ENCODE results near the gene P2RY12.

P2RY12 gene

GRCh38 chr3:151371526-151371925 is 13.0 kb downstream of the P2RY12 start:
- H3K79me2 ChIP-seq (ENCODE audit: control insufficient read depth, insufficient read depth, low read length): no peaks in the 10 kb centered on the region
- H2BK15ac ChIP-seq (replicated peaks; ENCODE audit: low read depth): no peak overlapping the region
- no peak overlapping the region for H3K56ac ChIP-seq (ENCODE audit: low read length)
- no peaks in the 10 kb centered on the region for H3K27me3 ChIP-seq (ENCODE audit: insufficient read depth, low read length, poor library complexity)
- no peak overlapping the region for H3K18ac ChIP-seq (ENCODE audit: low read length)
- no peak overlapping the region for H3K4me3 ChIP-seq (ENCODE audit: low read length)
- H3K79me1 ChIP-seq (ENCODE audit: low read length): no peaks in the 10 kb centered on the region
- no peaks in the 10 kb centered on the region for H3K4me1 ChIP-seq (ENCODE audit: control insufficient read depth, low read depth, low read length)
- no peak overlapping the region for H3K23ac ChIP-seq (ENCODE audit: low read length)
- H4K8ac ChIP-seq (ENCODE audit: low read depth, low read length): no peak overlapping the region
- H2BK120ac ChIP-seq (ENCODE audit: low read depth, low read length): no peak overlapping the region
- H3K4ac ChIP-seq (ENCODE audit: low read depth, low read length): no peak overlapping the region
- no peak overlapping the region for H3K27ac ChIP-seq (ENCODE audit: low read depth, low read length)
- H4K5ac ChIP-seq (ENCODE audit: low read length): no peak overlapping the region
- H2BK5ac ChIP-seq (ENCODE audit: low read length): no peak overlapping the region
- no peak overlapping the region for H3K4me2 ChIP-seq (ENCODE audit: low read length)
- no peak overlapping the region for H2AK5ac ChIP-seq (ENCODE audit: low read length)
- H3K9ac ChIP-seq (ENCODE audit: low read length): no peak overlapping the region
- DNase-seq: no peak
- H3K36me3 ChIP-seq (ENCODE audit: control insufficient read depth, insufficient read depth, low read length): no peaks in the 10 kb centered on the region

- Histone ChIP-seq H3K79me2 (ENCODE audit: control insufficient read depth, insufficient read depth, low read length) (no peaks in the 10 kb centered on the region), H2BK5ac (ENCODE audit: low read length) (no peak overlapping the region)
- WGBS (ENCODE audit: extremely low coverage, insufficient coverage, low lambda C conversion rate): no CpG with 5 or more reads among the region's 5 CpGs
Measured at GRCh38 chr3:151367448-151367847, 17.1 kb downstream of the P2RY12 start.

GRCh38 chr3:151366993-151367392 is 17.6 kb downstream of the P2RY12 start:
- Histone ChIP-seq H2AK5ac (ENCODE audit: low read length) (no peak overlapping the region), H3K56ac (ENCODE audit: low read length) (no peak overlapping the region), H2BK120ac (ENCODE audit: low read depth, low read length) (no peak overlapping the region), H3K36me3 (ENCODE audit: control insufficient read depth, insufficient read depth, low read length) (no peaks in the 10 kb centered on the region), H3K27me3 (ENCODE audit: insufficient read depth, low read length, poor library complexity) (no peaks in the 10 kb centered on the region), H3K27ac (ENCODE audit: low read depth, low read length) (no peak overlapping the region), H3K79me1 (ENCODE audit: low read length) (no peaks in the 10 kb centered on the region), H3K4ac (ENCODE audit: low read depth, low read length) (no peak overlapping the region), H2BK5ac (ENCODE audit: low read length) (no peak overlapping the region), H4K5ac (ENCODE audit: low read length) (no peak overlapping the region), H3K79me2 (ENCODE audit: control insufficient read depth, insufficient read depth, low read length) (no peaks in the 10 kb centered on the region), H3K4me3 (ENCODE audit: low read length) (no peak overlapping the region), H3K4me2 (ENCODE audit: low read length) (no peak overlapping the region), H2BK15ac (replicated peaks; ENCODE audit: low read depth) (no peak overlapping the region), H4K8ac (ENCODE audit: low read depth, low read length) (no peak overlapping the region), H3K9ac (ENCODE audit: low read length) (no peak overlapping the region), H3K23ac (ENCODE audit: low read length) (no peak overlapping the region), H3K18ac (ENCODE audit: low read length) (no peak overlapping the region), H3K4me1 (ENCODE audit: control insufficient read depth, low read depth, low read length) (no peaks in the 10 kb centered on the region)
- DNase-seq: no peak
- no CpG with 5 or more reads among the region's 3 CpGs for WGBS (ENCODE audit: extremely low coverage, insufficient coverage, low lambda C conversion rate)

More at GRCh38 chr3:151367448-151367847, 17.1 kb downstream of the P2RY12 start:
- H3K4me2 ChIP-seq (ENCODE audit: low read length): no peak overlapping the region
- H3K4me3 ChIP-seq (ENCODE audit: low read length): no peak overlapping the region
- H3K27ac ChIP-seq (ENCODE audit: low read depth, low read length): no peak overlapping the region
- no peak overlapping the region for H3K9ac ChIP-seq (ENCODE audit: low read length)
- no peak overlapping the region for H3K4ac ChIP-seq (ENCODE audit: low read depth, low read length)
- no peak overlapping the region for H4K5ac ChIP-seq (ENCODE audit: low read length)
- no peaks in the 10 kb centered on the region for H3K27me3 ChIP-seq (ENCODE audit: insufficient read depth, low read length, poor library complexity)
- H3K36me3 ChIP-seq (ENCODE audit: control insufficient read depth, insufficient read depth, low read length): no peaks in the 10 kb centered on the region
- no peak overlapping the region for H2BK15ac ChIP-seq (replicated peaks; ENCODE audit: low read depth)
- no peak overlapping the region for H3K18ac ChIP-seq (ENCODE audit: low read length)
- DNase-seq: no peak
- no peak overlapping the region for H2AK5ac ChIP-seq (ENCODE audit: low read length)
- H4K8ac ChIP-seq (ENCODE audit: low read depth, low read length): no peak overlapping the region
- H3K23ac ChIP-seq (ENCODE audit: low read length): no peak overlapping the region
- no peaks in the 10 kb centered on the region for H3K79me1 ChIP-seq (ENCODE audit: low read length)
- H3K56ac ChIP-seq (ENCODE audit: low read length): no peak overlapping the region
- no peak overlapping the region for H2BK120ac ChIP-seq (ENCODE audit: low read depth, low read length)
- H3K4me1 ChIP-seq (ENCODE audit: control insufficient read depth, low read depth, low read length): no peaks in the 10 kb centered on the region

GRCh38 chr3:151362751-151363174 is 21.8 kb downstream of the P2RY12 start:
- Histone ChIP-seq H3K23ac (ENCODE audit: low read length) (no peak overlapping the region), H3K4ac (ENCODE audit: low read depth, low read length) (no peak overlapping the region), H3K4me2 (ENCODE audit: low read length) (no peak overlapping the region), H3K9ac (ENCODE audit: low read length) (no peak overlapping the region), H3K79me2 (ENCODE audit: control insufficient read depth, insufficient read depth, low read length) (no peaks in the 10 kb centered on the region), H3K27me3 (ENCODE audit: insufficient read depth, low read length, poor library complexity) (no peaks in the 10 kb centered on the region), H2BK120ac (ENCODE audit: low read depth, low read length) (no peak overlapping the region), H3K36me3 (ENCODE audit: control insufficient read depth, insufficient read depth, low read length) (no peaks in the 10 kb centered on the region), H4K5ac (ENCODE audit: low read length) (no peak overlapping the region), H2AK5ac (ENCODE audit: low read length) (no peak overlapping the region), H2BK5ac (ENCODE audit: low read length) (no peak overlapping the region), H2BK15ac (replicated peaks; ENCODE audit: low read depth) (no peak overlapping the region), H3K18ac (ENCODE audit: low read length) (no peak overlapping the region), H3K4me3 (ENCODE audit: low read length) (no peak overlapping the region), H3K79me1 (ENCODE audit: low read length) (no peaks in the 10 kb centered on the region), H4K8ac (ENCODE audit: low read depth, low read length) (no peak overlapping the region), H3K27ac (ENCODE audit: low read depth, low read length) (no peak overlapping the region), H3K56ac (ENCODE audit: low read length) (no peak overlapping the region), H3K4me1 (ENCODE audit: control insufficient read depth, low read depth, low read length) (no peaks in the 10 kb centered on the region)
- no CpG with 5 or more reads among the region's 3 CpGs for WGBS (ENCODE audit: extremely low coverage, insufficient coverage, low lambda C conversion rate)
- DNase-seq: no peak

- H3K27ac ChIP-seq (ENCODE audit: low read depth, low read length): no peak overlapping the region
- no peaks in the 10 kb centered on the region for H3K79me1 ChIP-seq (ENCODE audit: low read length)
- no peak overlapping the region for H3K4me3 ChIP-seq (ENCODE audit: low read length)
- H3K23ac ChIP-seq (ENCODE audit: low read length): no peak overlapping the region
- no peaks in the 10 kb centered on the region for H3K27me3 ChIP-seq (ENCODE audit: insufficient read depth, low read length, poor library complexity)
- no peak overlapping the region for H3K4me2 ChIP-seq (ENCODE audit: low read length)
- H4K5ac ChIP-seq (ENCODE audit: low read length): no peak overlapping the region
- H2BK15ac ChIP-seq (replicated peaks; ENCODE audit: low read depth): no peak overlapping the region
- H4K8ac ChIP-seq (ENCODE audit: low read depth, low read length): no peak overlapping the region
- H3K56ac ChIP-seq (ENCODE audit: low read length): no peak overlapping the region
- H3K9ac ChIP-seq (ENCODE audit: low read length): no peak overlapping the region
- H3K79me2 ChIP-seq (ENCODE audit: control insufficient read depth, insufficient read depth, low read length): no peaks in the 10 kb centered on the region
- no peak overlapping the region for H3K4ac ChIP-seq (ENCODE audit: low read depth, low read length)
- H2BK5ac ChIP-seq (ENCODE audit: low read length): no peak overlapping the region
- no peaks in the 10 kb centered on the region for H3K36me3 ChIP-seq (ENCODE audit: control insufficient read depth, insufficient read depth, low read length)
- WGBS (ENCODE audit: extremely low coverage, insufficient coverage, low lambda C conversion rate): no CpG with 5 or more reads among the region's 2 CpGs
- no peak overlapping the region for H2BK120ac ChIP-seq (ENCODE audit: low read depth, low read length)
- H3K18ac ChIP-seq (ENCODE audit: low read length): no peak overlapping the region
- no peaks in the 10 kb centered on the region for H3K4me1 ChIP-seq (ENCODE audit: control insufficient read depth, low read depth, low read length)
- no peak overlapping the region for H2AK5ac ChIP-seq (ENCODE audit: low read length)
- no peak for DNase-seq
Measured at GRCh38 chr3:151357463-151357850, 27.1 kb downstream of the P2RY12 start.

GRCh38 chr3:151356794-151357462 is 27.6 kb downstream of the P2RY12 start:
- Histone ChIP-seq H3K27me3 (ENCODE audit: insufficient read depth, low read length, poor library complexity) (no peaks in the 10 kb centered on the region), H3K18ac (ENCODE audit: low read length) (no peak overlapping the region), H2BK15ac (replicated peaks; ENCODE audit: low read depth) (no peak overlapping the region), H2BK5ac (ENCODE audit: low read length) (no peak overlapping the region), H3K4ac (ENCODE audit: low read depth, low read length) (no peak overlapping the region), H3K79me1 (ENCODE audit: low read length) (no peaks in the 10 kb centered on the region), H3K9ac (ENCODE audit: low read length) (no peak overlapping the region), H3K36me3 (ENCODE audit: control insufficient read depth, insufficient read depth, low read length) (no peaks in the 10 kb centered on the region), H3K23ac (ENCODE audit: low read length) (no peak overlapping the region), H4K5ac (ENCODE audit: low read length) (no peak overlapping the region), H2AK5ac (ENCODE audit: low read length) (no peak overlapping the region), H3K79me2 (ENCODE audit: control insufficient read depth, insufficient read depth, low read length) (no peaks in the 10 kb centered on the region), H3K27ac (ENCODE audit: low read depth, low read length) (no peak overlapping the region), H3K56ac (ENCODE audit: low read length) (no peak overlapping the region), H3K4me3 (ENCODE audit: low read length) (no peak overlapping the region), H3K4me1 (ENCODE audit: control insufficient read depth, low read depth, low read length) (no peaks in the 10 kb centered on the region), H4K8ac (ENCODE audit: low read depth, low read length) (no peak overlapping the region), H2BK120ac (ENCODE audit: low read depth, low read length) (no peak overlapping the region), H3K4me2 (ENCODE audit: low read length) (no peak overlapping the region)
- no peak for DNase-seq
- no CpG with 5 or more reads among the region's 2 CpGs for WGBS (ENCODE audit: extremely low coverage, insufficient coverage, low lambda C conversion rate)

All from mesendoderm (in vitro differentiated cells).